Measurements from ENCODE around the gene NLRP3.

DNA sequence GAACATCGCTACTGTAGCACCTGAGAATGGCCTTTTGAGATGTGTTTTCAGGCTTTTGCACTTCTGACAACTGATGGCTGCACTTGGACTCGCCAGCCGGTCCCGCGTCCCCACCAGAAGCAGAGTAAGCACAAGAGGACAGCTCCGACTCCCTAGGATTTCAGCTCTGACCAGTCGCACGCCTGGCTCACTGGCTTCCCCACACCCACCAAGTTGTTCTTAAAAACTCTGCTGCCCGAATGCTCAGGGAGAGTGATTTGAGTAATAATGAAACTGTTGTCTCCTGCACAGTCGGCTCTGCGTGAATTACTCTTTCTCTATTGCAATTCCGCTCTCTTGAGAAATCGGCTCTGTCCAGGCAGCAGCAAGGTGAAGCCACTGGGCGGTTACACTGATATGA lies 40.2 kb upstream of the NLRP3 start:
- TF ChIP-seq CTCF (IDR thresholded peaks at IDR 0.05) (no peak), POLR2AphosphoS5 (IDR thresholded peaks at IDR 0.05) (no peak), EP300 (IDR thresholded peaks at IDR 0.05; ENCODE audit: low read depth) (no peak), POLR2A (IDR thresholded peaks at IDR 0.05) (no peak)
